ENCODE measurements around the gene GMCL2.

The GMCL2 gene

GRCh38 chr5:178142642-178143041, 44.5 kb downstream of the GMCL2 start:
- DNase-seq (ENCODE audit: low read depth): no peak

GRCh38 chr5:178141550-178141949, 45.6 kb downstream of the GMCL2 start:
- H3K4me3 ChIP-seq (ENCODE audit: low read depth, low read length): no peak overlapping the region
- no peak for DNase-seq (ENCODE audit: low read depth)
- no peak for TF ChIP-seq CTCF (conservative IDR thresholded peaks at IDR 0.05; ENCODE audit: low read depth, low read length)

More at GRCh38 chr5:178142642-178143041, 44.5 kb downstream of the GMCL2 start:
- TF ChIP-seq CTCF (conservative IDR thresholded peaks at IDR 0.05; ENCODE audit: low read depth, low read length): no peak
- H3K4me3 ChIP-seq (ENCODE audit: low read depth, low read length): no peak overlapping the region

- no peak for TF ChIP-seq CTCF (conservative IDR thresholded peaks at IDR 0.05; ENCODE audit: low read depth, low read length)
- no peak for DNase-seq (ENCODE audit: low read depth)
- no peak overlapping the region for H3K4me3 ChIP-seq (ENCODE audit: low read depth, low read length)
These were observed 49.2 kb downstream of the GMCL2 start for GRCh38 chr5:178137991-178138390.

GRCh38 chr5:178136990-178137389, 50.2 kb downstream of the GMCL2 start:
- no peak for TF ChIP-seq CTCF (conservative IDR thresholded peaks at IDR 0.05; ENCODE audit: low read depth, low read length)
- no peak for DNase-seq (ENCODE audit: low read depth)
- H3K4me3 ChIP-seq (ENCODE audit: low read depth, low read length): no peak overlapping the region
